BJ (cell line): ENCODE data around the gene AGBL2. TPM values are rescaled to one million over a fixed set of nuclear protein-coding genes. Genes with fewer than 3 reads are reported as not detected.

Source experiments
- CTCF ChIA-PET: fragments of 350-600 bp; formaldehyde crosslinking; extraction: SDS; loops from one replicate; lab custom pipeline; 2021; ENCODE audit warnings: antibody characterized with exemption, inconsistent platforms; lab: Yijun Ruan, JAX
- POLR2A ChIA-PET: fragments of 300-600 bp; sonication (Branson Sonifier 250); formaldehyde crosslinking; extraction: SDS; loops from one replicate; lab custom pipeline; 2021; ENCODE audit warnings: antibody characterized with exemption; lab: Charles Lee
- DNase-seq: peaks from one replicate; pipeline ENCODE4 v3.0.0-alpha.2; 2011; ENCODE audit warnings: low read depth
- H3K27me3 ChIP-seq: 2 replicates; pipeline ENCODE4 v1.6.0; 2011; ENCODE audit warnings: low read length; ENCODE audit not compliant: control insufficient read depth, insufficient read depth
- H3K36me3 ChIP-seq: 2 replicates; pipeline ENCODE4 v1.5.1; 2011; ENCODE audit warnings: low read length; ENCODE audit not compliant: control insufficient read depth, insufficient read depth
- H3K4me3 ChIP-seq: 2 replicates; pipeline ENCODE4 v1.5.1; 2011; ENCODE audit warnings: low read depth, mild to moderate bottlenecking, control low read depth, low read length
- polyA plus RNA-seq: library from polyadenylated mRNA; depleted of rRNA; stranded (reverse); fragments of >200 nt; gene quantifications from 2 replicates; pipeline ENCODE4 v1.2.3, GENCODE V29; 2011
- TF ChIP-seq, protein P1 (sequence below): IDR thresholded peaks from 2 replicates; pipeline ENCODE4 v1.5.1; 2011; ENCODE audit warnings: low read depth, mild to moderate bottlenecking, control low read depth, inconsistent platforms, low read length, moderate library complexity; ENCODE audit not compliant: insufficient read depth

AGBL2 gene
- polyA plus RNA-seq, 1 experiment: 1.5 TPM

DNA sequence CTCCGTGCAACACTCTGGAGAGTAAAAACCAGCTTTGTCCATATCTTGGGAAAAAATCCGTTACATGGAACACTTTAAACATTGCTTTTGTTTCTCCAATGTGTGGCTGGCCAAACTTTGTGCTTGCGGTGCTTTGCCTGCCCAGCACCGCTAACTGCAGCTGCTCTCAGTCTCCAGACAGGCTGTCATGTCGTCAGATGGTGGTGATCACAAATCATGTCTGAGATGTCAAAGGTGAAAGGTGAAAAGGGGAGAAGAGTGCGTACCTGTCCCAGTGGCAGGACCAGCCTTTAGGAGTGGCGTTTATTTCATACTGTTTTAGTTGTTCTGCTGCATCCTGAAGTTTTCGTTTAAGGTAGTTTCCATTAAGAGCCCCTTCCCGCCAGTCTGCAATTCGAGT, 17.1 kb upstream of the AGBL2 start:
- TF ChIP-seq, protein P1, sequence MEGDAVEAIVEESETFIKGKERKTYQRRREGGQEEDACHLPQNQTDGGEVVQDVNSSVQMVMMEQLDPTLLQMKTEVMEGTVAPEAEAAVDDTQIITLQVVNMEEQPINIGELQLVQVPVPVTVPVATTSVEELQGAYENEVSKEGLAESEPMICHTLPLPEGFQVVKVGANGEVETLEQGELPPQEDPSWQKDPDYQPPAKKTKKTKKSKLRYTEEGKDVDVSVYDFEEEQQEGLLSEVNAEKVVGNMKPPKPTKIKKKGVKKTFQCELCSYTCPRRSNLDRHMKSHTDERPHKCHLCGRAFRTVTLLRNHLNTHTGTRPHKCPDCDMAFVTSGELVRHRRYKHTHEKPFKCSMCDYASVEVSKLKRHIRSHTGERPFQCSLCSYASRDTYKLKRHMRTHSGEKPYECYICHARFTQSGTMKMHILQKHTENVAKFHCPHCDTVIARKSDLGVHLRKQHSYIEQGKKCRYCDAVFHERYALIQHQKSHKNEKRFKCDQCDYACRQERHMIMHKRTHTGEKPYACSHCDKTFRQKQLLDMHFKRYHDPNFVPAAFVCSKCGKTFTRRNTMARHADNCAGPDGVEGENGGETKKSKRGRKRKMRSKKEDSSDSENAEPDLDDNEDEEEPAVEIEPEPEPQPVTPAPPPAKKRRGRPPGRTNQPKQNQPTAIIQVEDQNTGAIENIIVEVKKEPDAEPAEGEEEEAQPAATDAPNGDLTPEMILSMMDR: no peak
- Histone ChIP-seq H3K4me3 (no peak overlapping the region), H3K27me3 (no peaks in the 10 kb centered on the region), H3K36me3 (peaks cover 25% of the 10 kb centered on the region)
- ChIA-PET POLR2A (no interaction called here), CTCF (interaction anchor here (2.5 kb wide), 1 partner anchor 16 kb away, joined by 7 read pairs; no protein-coding TSS in a partner anchor)
- no peak for DNase-seq

DNA sequence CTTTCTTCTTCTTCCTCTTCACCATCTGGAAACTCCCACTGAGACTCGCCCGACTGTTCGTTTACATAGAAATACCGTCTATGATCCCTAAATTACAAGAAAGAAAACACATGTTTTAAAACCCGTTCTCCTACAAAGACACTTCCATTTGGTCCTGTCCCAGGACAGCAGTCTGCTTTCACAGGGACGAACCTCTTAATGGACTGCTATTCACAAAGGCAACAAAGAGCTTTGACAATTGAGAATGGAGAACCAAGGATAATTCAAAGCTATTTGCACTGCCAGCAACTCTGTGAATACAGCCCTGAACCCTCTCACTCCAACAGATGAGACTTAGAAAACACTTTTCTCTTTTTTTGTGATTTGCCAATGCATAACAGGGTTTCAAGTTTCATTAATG, 16.3 kb upstream of the AGBL2 start:
- POLR2A ChIA-PET: no interaction called here

DNA sequence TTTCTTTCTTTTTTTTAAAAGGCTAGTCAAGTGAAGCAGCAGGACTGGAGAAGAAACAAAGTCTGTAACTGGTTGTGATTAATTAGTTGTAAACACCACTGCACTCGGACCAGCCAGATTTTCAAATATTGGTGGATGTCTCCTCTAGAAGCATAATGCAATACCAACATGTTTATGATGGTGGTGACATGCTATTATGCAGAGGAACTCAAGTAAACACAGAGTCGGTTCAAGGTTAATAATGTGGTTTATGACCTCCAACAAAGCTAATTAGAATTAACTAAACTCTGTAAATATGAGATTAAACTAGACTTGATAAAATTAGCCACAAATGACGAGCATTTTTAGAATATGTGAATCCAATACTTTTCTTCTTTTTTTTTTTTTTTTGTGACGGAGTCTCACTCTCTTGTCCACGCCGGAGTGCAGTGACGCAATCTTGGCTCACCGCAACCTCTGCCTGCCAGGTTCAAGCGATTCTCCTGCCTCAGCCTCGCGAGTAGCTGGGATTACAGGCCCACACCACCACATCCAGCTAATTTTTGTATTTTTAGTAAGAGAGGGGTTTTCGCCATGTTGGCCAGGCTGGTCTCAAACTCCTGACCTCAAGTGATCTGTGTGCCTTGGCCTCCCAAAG, 11.8 kb upstream of the AGBL2 start:
- no peaks in the 10 kb centered on the region for H3K27me3 ChIP-seq
- H3K36me3 ChIP-seq: peaks cover 32% of the 10 kb centered on the region
- TF ChIP-seq, protein P1: no peak
- H3K4me3 ChIP-seq: no peak overlapping the region
- CTCF ChIA-PET: interaction anchor here (1.5 to 1.9 kb wide), 2 partner anchors 10 to 16 kb away, joined by 4 to 7 read pairs; no protein-coding TSS in a partner anchor
- no peak for DNase-seq
- POLR2A ChIA-PET: no interaction called here

More for the DNA sequence above, 16.3 kb upstream of the AGBL2 start:
- no peak for DNase-seq
- no peak overlapping the region for H3K4me3 ChIP-seq
- H3K36me3 ChIP-seq: peaks cover 25% of the 10 kb centered on the region
- CTCF ChIA-PET: interaction anchor here (1.0 to 2.5 kb wide), 2 partner anchors 16 to 35 kb away, joined by 3 to 7 read pairs; no protein-coding TSS in a partner anchor
- TF ChIP-seq, protein P1: no peak
- H3K27me3 ChIP-seq: no peaks in the 10 kb centered on the region

DNA sequence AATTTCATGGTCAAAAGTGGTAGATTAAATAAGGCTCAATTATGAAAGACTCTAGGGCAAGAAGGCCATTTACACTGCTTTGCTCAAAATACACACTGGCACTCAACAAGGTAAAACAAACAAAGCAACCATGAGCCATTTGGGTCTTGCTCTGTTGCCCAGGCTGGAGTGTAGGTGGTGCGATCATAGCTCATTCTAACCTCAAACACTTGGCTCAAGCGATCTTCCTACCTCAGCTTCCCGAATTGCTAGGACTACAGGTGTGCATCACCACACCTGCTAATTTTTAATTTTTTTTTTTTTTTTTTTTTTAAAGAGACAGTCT, 10.9 kb upstream of the AGBL2 start:
- Histone ChIP-seq H3K36me3 (peaks cover 31% of the 10 kb centered on the region), H3K27me3 (no peaks in the 10 kb centered on the region), H3K4me3 (no peak overlapping the region)
- CTCF ChIA-PET: interaction anchor here (1.4 kb wide), 1 partner anchor 12 kb away, joined by 4 read pairs; no protein-coding TSS in a partner anchor
- TF ChIP-seq, protein P1: no peak
- DNase-seq: no peak
- POLR2A ChIA-PET: interaction anchor here (1.0 kb wide), 1 partner anchor 10 kb away, joined by 8 read pairs; the partner anchor contains the start of gene AGBL2

DNA sequence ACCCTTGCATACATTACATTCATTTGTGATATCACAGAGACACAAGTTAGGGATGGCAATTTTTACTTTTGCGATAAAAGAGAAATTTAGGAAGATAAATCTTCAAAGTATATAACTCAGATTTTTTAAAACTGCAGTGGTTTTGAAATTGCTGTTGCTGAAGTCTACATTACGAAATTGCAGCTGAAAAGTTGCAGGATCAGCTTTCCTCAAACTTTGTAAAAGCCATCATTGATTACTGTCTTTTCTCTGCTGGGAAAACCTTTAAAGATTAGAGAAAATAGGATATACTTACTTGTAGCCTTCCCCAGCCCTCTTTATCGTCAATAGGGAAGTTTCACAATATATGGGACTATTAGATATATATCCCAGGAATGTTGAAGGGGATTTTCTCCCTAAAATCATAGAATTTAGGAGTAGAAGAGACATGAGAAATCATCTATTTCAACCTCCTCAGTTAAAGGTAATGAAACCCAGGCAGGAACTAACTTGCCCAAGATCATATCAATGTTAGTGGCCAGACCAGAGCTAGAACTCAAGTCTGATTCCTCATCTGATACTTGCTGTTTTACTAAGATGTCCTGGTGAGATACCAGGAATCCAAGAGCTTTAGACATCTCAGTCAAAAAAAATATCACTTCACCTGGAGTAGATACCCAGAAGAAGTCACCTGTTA, 10.4 kb upstream of the AGBL2 start:
- CTCF ChIA-PET: interaction anchor here (1.4 kb wide), 1 partner anchor 11 kb away, joined by 4 read pairs; no protein-coding TSS in a partner anchor

More for the DNA sequence above, 10.4 kb upstream of the AGBL2 start:
- no peak overlapping the region for H3K4me3 ChIP-seq
- H3K36me3 ChIP-seq: peaks cover 31% of the 10 kb centered on the region
- POLR2A ChIA-PET: interaction anchor here (1.0 kb wide), 1 partner anchor 10 kb away, joined by 8 read pairs; the partner anchor contains the start of gene AGBL2
- TF ChIP-seq, protein P1: no peak
- no peaks in the 10 kb centered on the region for H3K27me3 ChIP-seq
- no peak for DNase-seq
